Mucosa of descending colon (tissue), 3 donors: Measurements from ENCODE around the gene BCL2L15. TPM values are rescaled to one million over a fixed set of nuclear protein-coding genes. Genes with fewer than 3 reads are reported as not detected.

Source experiments
- ATAC-seq: fragments of 200-7000 bp; cut with Tn5 transposase; one replicate; pipeline ENCODE4 v1.9.1; 2020; ENCODE audit warnings: mild to moderate bottlenecking, moderate library complexity
- DNase-seq, 3 donors: peaks; one replicate each; pipeline ENCODE4 v3.0.0-alpha.2; 2020
- H3K36me3 ChIP-seq: fragments of 200-600 bp; one replicate; pipeline ENCODE4 v1.8.0; 2021; ENCODE audit warnings: low read depth, mild to moderate bottlenecking
- H3K4me1 ChIP-seq: fragments of 200-600 bp; one replicate; pipeline ENCODE4 v1.8.0; 2021; ENCODE audit warnings: low read depth, mild to moderate bottlenecking
- H3K4me3 ChIP-seq: fragments of 200-600 bp; one replicate; pipeline ENCODE4 v1.8.0; 2021; ENCODE audit warnings: mild to moderate bottlenecking
- H3K9me3 ChIP-seq: fragments of 200-600 bp; one replicate; pipeline ENCODE4 v1.8.0; 2021; ENCODE audit warnings: mild to moderate bottlenecking
- CTCF ChIP-seq: fragments of 200-600 bp; IDR thresholded peaks from one replicate; pipeline ENCODE4 v1.8.0; 2022; ENCODE audit warnings: antibody characterized with exemption, mild to moderate bottlenecking
- intact Hi-C, 2 donors: fragments of 100-400 bp; cut with DNase I in 1 of 2; cut with micrococcal nuclease in 1 of 2; formaldehyde crosslinking; loops; one replicate each; pipeline versions ENCODE4 v1.11.0 to v1.11.1; 2022; cut with DNase I, micrococcal nuclease
- long read RNA-seq, 2 donors: library from polyadenylated mRNA; unstranded; transcript quantifications; one replicate each; pipeline ENCODE4 v2.0.0, GENCODE V29; 2019 to 2021
- total RNA-seq, 3 donors: library from RNA; stranded (reverse); fragmentation: NEBNext Ultra II Directional in 2 of 3; extraction: Animal tissue kit (Norgen Biotek cat#: 25700) in 2 of 3; gene quantifications; one replicate each; pipeline versions ENCODE4 v1.2.1 to v1.2.4, GENCODE V29; 2021 to 2023
- donor health status: DM: no; HTN: no; CAD: no; lungs with moderate emphysema.
- donor health status: DM: no; HTN: no; CAD: no.
- donor health status: DM: no; HTN: yes; CAD: no.

The BCL2L15 gene
- total RNA-seq: 100 to 1,000 TPM in 2 of 3 donors, 10 to 100 TPM in 1; 72.4 to 197 (median 153) TPM
- long read RNA-seq, donor 1, partial matches to known transcripts: 0 of 5 reads
- long read RNA-seq, donor 1, other reads (novel, unspliced or antisense): 1 of 5 reads
- long read RNA-seq, donor 2, transcript BCL2L15-202 (4 exons, 1,084 nt): major isoform, 29 of 39 reads
- long read RNA-seq, donor 2, partial matches to known transcripts: 0 of 39 reads
- long read RNA-seq, donor 2, other reads (novel, unspliced or antisense): 6 of 39 reads

- no peak for TF ChIP-seq CTCF
- no peaks in the 10 kb centered on the region for H3K9me3 ChIP-seq
- ATAC-seq (peak; percentile 91), DNase-seq (peak in 1 of 3 donors; percentile 55)
- H3K36me3 ChIP-seq: peaks cover 5% of the 10 kb centered on the region
- intact Hi-C loops: no loop called here
- H3K4me1 ChIP-seq: peaks cover 22% of the 10 kb centered on the region
- peak within 1 kb of the TSS; percentile 18 for H3K4me3 ChIP-seq
Measured at GRCh38 chr1:113887402-113888175, at the start of gene BCL2L15. BCL2L15 (minus strand) TSS chr1:113887581; CDS start chr1:113887375, 206 bp downstream.

- DNase-seq (no peak), ATAC-seq (no peak)
- no peak for TF ChIP-seq CTCF
- H3K36me3 ChIP-seq: no peaks in the 10 kb centered on the region
- H3K4me3 ChIP-seq: no peak overlapping the region
- peaks cover 16% of the 10 kb centered on the region for H3K4me1 ChIP-seq
- no peaks in the 10 kb centered on the region for H3K9me3 ChIP-seq
- intact Hi-C loops: no loop called here
Measured at GRCh38 chr1:113937146-113937545, 49.8 kb upstream of the BCL2L15 start.

- Histone ChIP-seq H3K4me3 (no peak overlapping the region), H3K9me3 (no peaks in the 10 kb centered on the region), H3K36me3 (no peaks in the 10 kb centered on the region), H3K4me1 (peaks cover 21% of the 10 kb centered on the region)
- DNase-seq: no peak
- no peak for TF ChIP-seq CTCF
- ATAC-seq: no peak
- intact Hi-C loops: no loop called here
Measured at GRCh38 chr1:113935970-113936369, 48.6 kb upstream of the BCL2L15 start.

GRCh38 chr1:113935176-113935575 lies 47.8 kb upstream of the BCL2L15 start:
- peaks cover 21% of the 10 kb centered on the region for H3K4me1 ChIP-seq
- ATAC-seq: no peak
- no peaks in the 10 kb centered on the region for H3K9me3 ChIP-seq
- intact Hi-C loops: no loop called here
- no peak for DNase-seq
- TF ChIP-seq CTCF: no peak
- no peak overlapping the region for H3K4me3 ChIP-seq
- H3K36me3 ChIP-seq: no peaks in the 10 kb centered on the region

GRCh38 chr1:113934511-113935055 lies 47.2 kb upstream of the BCL2L15 start:
- no peak for TF ChIP-seq CTCF
- Histone ChIP-seq H3K4me3 (no peak overlapping the region), H3K9me3 (no peaks in the 10 kb centered on the region), H3K4me1 (peaks cover 19% of the 10 kb centered on the region), H3K36me3 (no peaks in the 10 kb centered on the region)
- ATAC-seq: no peak
- intact Hi-C loops: no loop called here
- DNase-seq: no peak
